Endothelial cell of coronary artery (primary cell): Measurements from ENCODE around the gene NTNG1. TPM values are rescaled to one million over a fixed set of nuclear protein-coding genes. Genes with fewer than 3 reads are reported as not detected.

Source experiments
- total RNA-seq: library from RNA; depleted of rRNA; stranded (reverse); fragments of >200 nt; gene quantifications from 2 replicates; pipeline ENCODE4 v1.2.3, GENCODE V29; 2014

The NTNG1 gene
- 0.09 and 0.18 TPM in 2 replicates for total RNA-seq

DNA sequence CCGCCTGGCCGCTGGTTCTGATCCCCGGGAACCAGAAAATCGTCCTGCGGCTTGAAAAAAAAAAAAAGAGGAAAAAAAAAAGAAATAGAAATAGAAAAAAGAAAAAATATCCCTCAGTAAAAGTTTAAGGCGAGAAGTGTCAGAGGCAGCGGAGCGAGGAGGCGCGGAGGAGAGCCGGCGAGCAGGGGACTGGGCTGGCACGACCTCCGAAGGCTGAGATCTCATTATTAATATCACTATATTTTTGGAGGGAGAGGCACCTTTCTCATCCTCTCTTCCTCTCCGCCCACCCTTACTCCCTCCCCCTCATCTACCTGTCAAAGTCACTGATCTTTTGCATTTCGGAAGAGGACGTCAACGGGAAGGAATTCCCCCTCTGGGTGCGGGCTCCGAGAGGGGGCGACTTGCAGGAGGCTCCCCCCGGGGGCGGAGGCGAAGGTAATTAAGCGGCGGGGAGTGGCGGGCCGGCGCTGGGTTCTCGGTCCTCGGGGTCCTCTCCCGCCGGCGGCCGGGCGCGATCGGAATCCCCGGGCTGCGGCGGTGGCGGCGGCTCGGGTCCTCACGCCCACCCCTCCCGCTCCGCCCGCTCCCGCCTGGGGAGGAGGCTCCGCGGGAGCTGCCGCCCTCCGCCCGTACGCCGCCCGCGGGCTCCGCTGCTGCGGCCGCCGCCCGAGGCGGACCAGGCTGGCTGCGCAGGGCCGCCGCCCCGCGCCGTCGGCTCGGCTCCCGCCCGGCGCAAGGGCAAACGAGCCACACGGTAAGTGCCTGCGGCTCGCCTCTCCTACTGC is at the start of gene NTNG1:
Gene NTNG1 (plus strand): TSS at position 337 of the 788 bp plus-strand sequence.

Other genes starting within 250 kb of the NTNG1 start
- 15.2 and 22.8 TPM in 2 replicates for gene PRMT6, start 84.4 kb upstream of the NTNG1 start, total RNA-seq